ENCODE data around the gene NLRP9. TPM values are rescaled to one million over a fixed set of nuclear protein-coding genes. Genes with fewer than 3 reads are reported as not detected.
"Not testable (repeated sequence)": the region's sequence is repeated elsewhere in the genome, so short reads cannot be mapped to it uniquely, and the experiment has no call there.

The NLRP9 gene
- not detected in 3 replicates for total RNA-seq

DNA sequence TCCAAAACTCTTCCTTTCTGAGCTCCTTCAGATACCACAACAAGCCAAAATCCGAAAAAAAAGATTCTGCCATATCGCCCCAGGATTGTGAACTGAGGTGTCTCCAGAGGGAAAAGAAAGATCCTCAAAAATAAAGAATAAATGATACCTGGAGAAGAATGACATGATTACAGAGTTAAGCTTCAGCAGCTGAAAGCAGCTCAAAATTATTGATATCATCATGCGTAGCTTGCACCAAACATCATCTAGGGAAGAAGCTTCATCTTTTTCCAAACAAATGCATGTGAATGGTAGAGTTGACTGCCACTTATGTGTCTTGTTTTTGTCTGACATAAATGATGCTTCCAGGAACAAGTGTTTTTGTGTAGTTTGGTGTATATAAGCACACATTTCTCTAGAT lies at the start of gene NLRP9:
Gene NLRP9 (minus strand): TSS at position 101 of the 400 bp plus-strand sequence. CDS start 28 bp downstream, at position 73.
- Mint-ChIP-seq H3K4me3 (no peak within 1 kb of the TSS), H3K36me3 (peaks cover 2% of the 10 kb centered on the region), H3K4me1 (no peaks in the 10 kb centered on the region), H3K27ac (no peak within 1 kb of the TSS), H3K9me3 (peaks cover 44% of the 10 kb centered on the region), H3K27me3 (ENCODE audit: low read depth) (no peaks in the 10 kb centered on the region)
- no peak for DNase-seq (ENCODE audit: low spot score in 2 of 2, unreplicated experiment in 2 of 2)
- no peak for TF ChIP-seq CTCF (IDR thresholded peaks at IDR 0.05; ENCODE audit: unreplicated experiment)

- H3K36me3 Mint-ChIP-seq = no peaks in the 10 kb centered on the region
- H3K9me3 Mint-ChIP-seq = peaks cover 79% of the 10 kb centered on the region
- H3K27me3 Mint-ChIP-seq (ENCODE audit: low read depth) = no peaks in the 10 kb centered on the region
- DNase-seq (ENCODE audit: low spot score in 2 of 2, unreplicated experiment in 2 of 2) = no peak
- no peak for TF ChIP-seq CTCF (IDR thresholded peaks at IDR 0.05; ENCODE audit: unreplicated experiment)
- no peak overlapping the region for H3K27ac Mint-ChIP-seq
- no peaks in the 10 kb centered on the region for H3K4me1 Mint-ChIP-seq
- no peak overlapping the region for H3K4me3 Mint-ChIP-seq
Observed at GRCh38 chr19:55781112-55781511, 42.9 kb upstream of the NLRP9 start.

DNA sequence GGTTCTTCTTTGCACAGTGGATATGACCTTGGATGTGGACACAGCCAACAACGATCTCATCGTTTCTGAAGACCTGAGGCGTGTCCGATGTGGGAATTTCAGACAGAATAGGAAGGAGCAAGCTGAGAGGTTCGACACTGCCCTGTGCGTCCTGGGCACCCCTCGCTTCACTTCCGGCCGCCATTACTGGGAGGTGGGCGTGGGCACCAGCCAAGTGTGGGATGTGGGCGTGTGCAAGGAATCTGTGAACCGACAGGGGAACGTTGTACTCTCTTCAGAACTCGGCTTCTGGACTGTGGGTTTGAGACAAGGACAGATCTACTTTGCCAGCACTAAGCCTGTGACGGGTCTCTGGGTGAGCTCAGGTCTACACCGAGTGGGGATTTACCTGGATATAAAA lies 40.1 kb upstream of the NLRP9 start:
- Mint-ChIP-seq H3K27ac (no peak overlapping the region), H3K9me3 (peaks cover 73% of the 10 kb centered on the region), H3K4me1 (no peaks in the 10 kb centered on the region), H3K36me3 (no peaks in the 10 kb centered on the region), H3K4me3 (no peak overlapping the region), H3K27me3 (ENCODE audit: low read depth) (no peaks in the 10 kb centered on the region)
- no peak for TF ChIP-seq CTCF (IDR thresholded peaks at IDR 0.05; ENCODE audit: unreplicated experiment)
- no peak for DNase-seq (ENCODE audit: low spot score in 2 of 2, unreplicated experiment in 2 of 2)

GRCh38 chr19:55777528-55777927 lies 39.3 kb upstream of the NLRP9 start:
- no peak for TF ChIP-seq CTCF (IDR thresholded peaks at IDR 0.05; ENCODE audit: unreplicated experiment)
- H3K27me3 Mint-ChIP-seq (ENCODE audit: low read depth) = no peaks in the 10 kb centered on the region
- no peak for DNase-seq (ENCODE audit: low spot score in 2 of 2, unreplicated experiment in 2 of 2)
- no peaks in the 10 kb centered on the region for H3K36me3 Mint-ChIP-seq
- no peak overlapping the region for H3K27ac Mint-ChIP-seq
- peaks cover 68% of the 10 kb centered on the region for H3K9me3 Mint-ChIP-seq
- H3K4me1 Mint-ChIP-seq = no peaks in the 10 kb centered on the region
- no peak overlapping the region for H3K4me3 Mint-ChIP-seq

- H3K27me3 Mint-ChIP-seq (ENCODE audit: low read depth); DNase-seq (ENCODE audit: low spot score in 2 of 2, unreplicated experiment in 2 of 2); H3K4me3 Mint-ChIP-seq; H3K4me1 Mint-ChIP-seq; H3K27ac Mint-ChIP-seq; H3K36me3 Mint-ChIP-seq: not testable (repeated sequence)
- peaks cover 38% of the 10 kb centered on the region for H3K9me3 Mint-ChIP-seq
Observed at GRCh38 chr19:55769632-55770031, 31.4 kb upstream of the NLRP9 start.

DNA sequence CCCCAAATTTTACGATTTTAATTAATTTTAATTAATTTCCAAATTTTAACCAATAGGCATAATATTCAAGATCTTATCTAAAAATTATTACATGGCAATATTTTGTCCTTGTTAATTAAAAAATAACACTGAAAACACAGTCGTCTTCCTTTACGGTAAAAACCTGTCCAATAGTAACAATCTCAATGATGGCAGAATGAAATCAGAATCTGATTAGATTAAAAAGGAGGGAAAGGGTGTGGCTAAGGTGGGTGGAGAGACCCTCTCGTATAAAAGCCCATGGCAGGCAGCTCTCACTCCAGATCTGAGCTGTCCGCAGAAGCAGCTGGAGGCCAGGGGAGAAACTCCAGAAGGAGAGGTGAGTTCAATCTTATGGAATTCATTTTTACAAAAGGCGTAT lies 30.6 kb upstream of the NLRP9 start, which contains the start of gene RFPL4AL1:
Gene RFPL4AL1 (plus strand): TSS at position 301 of the 400 bp plus-strand sequence. CDS start 2,687 bp downstream, outside the sequence.
- not testable (repeated sequence) for H3K4me1 Mint-ChIP-seq; H3K27ac Mint-ChIP-seq; DNase-seq (ENCODE audit: low spot score in 2 of 2, unreplicated experiment in 2 of 2); H3K4me3 Mint-ChIP-seq; H3K27me3 Mint-ChIP-seq (ENCODE audit: low read depth); H3K36me3 Mint-ChIP-seq
- H3K9me3 Mint-ChIP-seq = peaks cover 38% of the 10 kb centered on the region

- no peak for TF ChIP-seq CTCF (IDR thresholded peaks at IDR 0.05; ENCODE audit: unreplicated experiment)
- DNase-seq (ENCODE audit: low spot score in 2 of 2, unreplicated experiment in 2 of 2) = no peak
- Mint-ChIP-seq H3K4me1 (no peaks in the 10 kb centered on the region), H3K27ac (no peak overlapping the region), H3K27me3 (ENCODE audit: low read depth) (no peaks in the 10 kb centered on the region), H3K9me3 (peaks cover 40% of the 10 kb centered on the region), H3K4me3 (no peak overlapping the region), H3K36me3 (no peaks in the 10 kb centered on the region)
Observed at GRCh38 chr19:55766466-55766865, 28.3 kb upstream of the NLRP9 start.

DNA sequence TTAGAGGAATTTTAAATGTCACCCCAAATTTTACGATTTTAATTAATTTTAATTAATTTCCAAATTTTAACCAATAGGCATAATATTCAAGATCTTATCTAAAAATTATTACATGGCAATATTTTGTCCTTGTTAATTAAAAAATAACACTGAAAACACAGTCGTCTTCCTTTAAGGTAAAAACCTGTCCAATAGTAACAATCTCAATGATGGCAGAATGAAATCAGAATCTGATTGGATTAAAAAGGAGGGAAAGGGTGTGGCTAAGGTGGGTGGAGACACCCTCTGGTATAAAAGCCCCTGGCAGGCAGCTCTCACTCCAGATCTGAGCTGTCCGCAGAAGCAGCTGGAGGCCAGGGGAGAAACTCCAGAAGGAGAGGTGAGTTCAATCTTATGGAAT lies 20.6 kb upstream of the NLRP9 start, which contains the start of gene RFPL4A:
Gene RFPL4A (plus strand): TSS at position 301 of the 400 bp plus-strand sequence. CDS start 2,704 bp downstream, outside the sequence.
- not testable (repeated sequence) for H3K4me3 Mint-ChIP-seq

DNA sequence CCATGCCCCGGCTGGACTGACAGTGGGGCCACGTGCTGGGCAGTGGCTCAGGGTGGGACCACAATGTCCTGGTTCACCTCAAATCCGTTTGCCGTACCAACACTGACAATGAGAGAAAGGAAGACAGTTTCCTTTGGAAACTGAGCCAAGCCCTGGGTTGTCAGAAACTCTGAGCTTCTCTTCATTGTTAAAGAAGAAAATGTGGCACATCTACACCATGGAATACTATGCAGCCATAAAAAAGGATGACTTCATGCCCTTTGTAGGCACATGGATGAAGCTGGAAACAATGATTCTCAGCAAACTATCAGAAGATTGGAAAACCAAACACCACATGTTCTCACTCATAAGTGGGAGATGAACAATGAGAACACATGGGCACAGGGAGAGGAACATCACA lies 18.6 kb upstream of the NLRP9 start:
- H3K27ac Mint-ChIP-seq; H3K4me1 Mint-ChIP-seq; H3K27me3 Mint-ChIP-seq (ENCODE audit: low read depth); H3K4me3 Mint-ChIP-seq; H3K36me3 Mint-ChIP-seq; DNase-seq (ENCODE audit: low spot score in 2 of 2, unreplicated experiment in 2 of 2): not testable (repeated sequence)
- peaks cover 63% of the 10 kb centered on the region for H3K9me3 Mint-ChIP-seq

More for the DNA sequence above, 20.6 kb upstream of the NLRP9 start, which contains the start of gene RFPL4A:
- not testable (repeated sequence) for H3K36me3 Mint-ChIP-seq; H3K27ac Mint-ChIP-seq; H3K4me1 Mint-ChIP-seq; H3K27me3 Mint-ChIP-seq (ENCODE audit: low read depth); DNase-seq (ENCODE audit: low spot score in 2 of 2, unreplicated experiment in 2 of 2)
- H3K9me3 Mint-ChIP-seq = peaks cover 57% of the 10 kb centered on the region
